ENCODE results near the gene CMIP. TPM values are rescaled to one million over a fixed set of nuclear protein-coding genes. Genes with fewer than 3 reads are reported as not detected.
A peak's percentile ranks its signal among the peaks of the same experiment; 100 is the strongest.

CMIP gene
- total RNA-seq, 5 donors from 2014 or later (not counting 1 experiment from before 2014, with no cell fraction given), result 39.8 to 55.9 (median 42.6) TPM

DNA sequence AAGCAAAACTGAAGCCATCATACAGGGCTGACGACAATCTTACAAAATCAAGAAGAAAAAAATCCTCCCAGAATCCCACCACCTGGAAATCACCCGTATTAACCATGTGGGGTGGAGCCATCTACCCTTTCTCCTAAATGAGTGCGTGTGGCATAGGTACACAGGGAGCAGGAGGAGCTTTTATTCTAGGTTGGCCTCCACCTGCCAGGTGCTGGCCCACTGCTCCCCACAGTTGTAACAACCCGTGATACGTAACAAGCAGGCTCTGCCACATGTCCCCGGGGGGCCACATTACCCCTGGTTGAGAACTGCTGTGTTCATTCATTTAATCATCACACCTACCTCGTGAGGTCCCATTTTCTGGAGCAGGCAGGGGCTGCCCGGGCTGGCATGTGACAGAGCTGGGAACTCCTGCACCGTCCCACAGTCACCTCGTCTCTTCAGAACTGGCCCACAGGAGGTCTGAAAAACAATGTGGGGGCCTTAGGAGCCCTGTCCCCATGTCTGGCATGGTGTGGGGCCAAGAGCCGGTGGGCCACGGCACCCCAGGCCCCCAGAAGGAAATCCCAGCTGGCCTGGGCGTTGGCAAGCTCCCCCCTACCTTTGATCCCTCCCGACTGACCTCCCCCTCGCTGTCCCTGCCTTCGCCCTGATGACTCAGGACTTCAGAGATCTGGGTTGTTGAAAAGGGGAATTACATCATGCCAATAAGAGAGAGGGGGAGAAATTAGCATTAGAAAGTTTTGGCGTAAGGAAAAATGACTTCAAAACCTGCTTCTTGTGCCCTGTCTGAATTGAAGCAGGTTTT lies 12.9 kb downstream of the CMIP start:
- H3K36me3 Mint-ChIP-seq, result peaks cover 27% of the 10 kb centered on the region
- Histone ChIP-seq H3K9me3 (no peaks in the 10 kb centered on the region), H3K27ac (ENCODE audit: low read length) (no peak overlapping the region), H3K27me3 (replicated peaks in 1 of 2; ENCODE audit: control insufficient read depth in 2 of 2, extremely low read depth in 1 of 2, insufficient read depth in 2 of 2, low read length in 1 of 2) (no peaks in the 10 kb centered on the region), H3K4me1 (ENCODE audit: control insufficient read depth in 1 of 2, extremely low read depth in 1 of 2, insufficient read depth in 2 of 2, low read length in 2 of 2) (peaks cover 3 to 31% of the 10 kb centered on the region in 2 experiments), H3K4me3 (ENCODE audit: control insufficient read depth in 1 of 2, extremely low read depth in 1 of 2, low read length in 1 of 2) (no peak overlapping the region), H3K36me3 (ENCODE audit: control insufficient read depth in 2 of 2, extremely low read depth in 1 of 2, insufficient read depth in 1 of 2, low read length in 1 of 2) (peaks cover 5 to 17% of the 10 kb centered on the region in 2 donors)
- H3K4me3 Mint-ChIP-seq, result no peak overlapping the region
- H3K27ac Mint-ChIP-seq, result peak overlapping the region in 1 of 2 donors; percentile 12
- no peaks in the 10 kb centered on the region for H3K9me3 Mint-ChIP-seq
- ChIA-PET POLR2A (no interaction called here), CTCF (no interaction called here)
- 82% methylated on average over 10 of the region's 17 CpGs for WGBS (ENCODE audit: insufficient coverage)
- H3K4me1 Mint-ChIP-seq, result peaks cover 66 to 71% (median 70%) of the 10 kb centered on the region in 3 donors
- DNase-seq (no peak), ATAC-seq (replicated peaks in 1 of 4) (no peak)
- no peaks in the 10 kb centered on the region for H3K27me3 Mint-ChIP-seq

DNA sequence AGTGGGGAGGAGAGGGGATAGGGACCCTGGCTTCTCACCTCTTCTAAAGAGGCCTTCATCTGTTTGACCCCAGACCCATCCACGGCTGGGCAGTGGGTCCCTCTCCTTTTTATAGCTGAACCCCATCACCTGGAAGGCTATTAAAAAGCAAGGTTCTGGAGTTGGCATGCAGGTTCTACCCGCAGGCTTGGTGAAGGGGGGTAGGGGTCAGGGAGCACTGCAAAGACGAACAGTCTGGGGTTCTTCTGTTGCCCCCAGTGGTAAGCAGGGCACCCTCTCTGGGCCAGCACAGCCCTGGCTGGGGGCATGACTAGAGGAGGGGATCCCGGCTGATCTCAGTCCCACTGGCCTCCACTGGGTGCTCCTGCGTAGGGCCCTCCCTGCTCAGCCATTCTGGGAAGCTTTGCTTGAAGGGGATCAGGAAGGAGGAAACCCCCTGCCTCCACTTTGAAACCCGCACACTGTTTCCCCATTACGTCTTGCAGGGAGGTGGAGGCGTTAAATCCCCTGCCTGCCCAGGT lies 13.6 kb downstream of the CMIP start:
- DNase-seq (no peak), ATAC-seq (replicated peaks in 1 of 4) (no peak)
- Histone ChIP-seq H3K4me3 (ENCODE audit: control insufficient read depth in 1 of 2, extremely low read depth in 1 of 2, low read length in 1 of 2) (no peak overlapping the region), H3K9me3 (no peaks in the 10 kb centered on the region), H3K4me1 (ENCODE audit: control insufficient read depth in 1 of 2, extremely low read depth in 1 of 2, insufficient read depth in 2 of 2, low read length in 2 of 2) (peaks cover 2 to 27% of the 10 kb centered on the region in 2 experiments), H3K27me3 (replicated peaks in 1 of 2; ENCODE audit: control insufficient read depth in 2 of 2, extremely low read depth in 1 of 2, insufficient read depth in 2 of 2, low read length in 1 of 2) (no peaks in the 10 kb centered on the region), H3K36me3 (ENCODE audit: control insufficient read depth in 2 of 2, extremely low read depth in 1 of 2, insufficient read depth in 1 of 2, low read length in 1 of 2) (peaks cover 5 to 19% of the 10 kb centered on the region in 2 donors), H3K27ac (ENCODE audit: low read length) (no peak overlapping the region)
- Mint-ChIP-seq H3K27me3 (no peaks in the 10 kb centered on the region), H3K9me3 (no peaks in the 10 kb centered on the region), H3K4me3 (no peak overlapping the region), H3K4me1 (peaks cover 62 to 69% (median 67%) of the 10 kb centered on the region in 3 donors), H3K27ac (no peak overlapping the region), H3K36me3 (peaks cover 27% of the 10 kb centered on the region)
- ChIA-PET POLR2A (no interaction called here), CTCF (no interaction called here)
- WGBS (ENCODE audit: insufficient coverage), result 88% methylated on average over 2 of the region's 8 CpGs

DNA sequence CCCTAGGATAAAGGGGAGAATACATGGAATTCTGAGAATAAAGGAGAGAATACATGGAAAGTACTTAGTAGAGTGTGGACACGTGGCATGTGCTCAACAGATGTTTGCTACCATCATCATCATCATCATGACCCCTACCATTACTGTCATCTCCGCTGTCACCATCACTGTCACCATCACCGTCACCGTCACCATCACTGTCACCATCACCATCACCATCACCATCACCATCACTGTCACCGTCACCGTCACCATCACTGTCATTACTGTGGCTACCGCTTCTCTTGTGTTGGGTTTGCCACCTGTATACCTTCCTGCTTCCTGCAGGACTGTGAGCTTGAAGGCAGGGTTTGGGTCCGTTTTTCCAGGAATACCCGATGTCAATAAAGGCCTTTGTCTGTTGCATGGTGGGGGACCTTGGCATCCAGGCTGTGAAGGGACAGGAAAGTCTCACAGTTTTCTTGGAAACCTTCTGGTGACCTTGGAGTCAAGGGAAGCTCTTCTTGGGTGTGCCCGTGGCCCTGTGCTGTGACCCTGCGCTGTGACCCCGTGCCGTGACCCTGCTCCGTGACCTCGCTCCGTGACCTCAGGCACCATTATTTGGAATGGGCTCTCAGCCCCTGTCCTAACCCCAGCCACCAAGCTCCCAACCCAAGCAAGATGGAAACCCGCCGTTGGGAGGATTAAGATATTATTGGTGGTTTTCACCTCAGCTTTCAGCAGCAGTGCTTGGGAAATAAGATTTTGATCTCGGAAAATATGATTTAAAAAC lies 14.4 kb downstream of the CMIP start:
- H3K27ac Mint-ChIP-seq, result no peak overlapping the region
- ATAC-seq (replicated peaks in 1 of 4), result no peak
- H3K4me3 Mint-ChIP-seq, result no peak overlapping the region
- H3K4me1 ChIP-seq (ENCODE audit: control insufficient read depth in 1 of 2, extremely low read depth in 1 of 2, insufficient read depth in 2 of 2, low read length in 2 of 2), result peaks cover 2 to 20% of the 10 kb centered on the region in 2 experiments
- H3K27ac ChIP-seq (ENCODE audit: low read length), result no peak overlapping the region
- peaks cover 64 to 70% (median 67%) of the 10 kb centered on the region in 3 donors for H3K4me1 Mint-ChIP-seq
- peaks cover 27% of the 10 kb centered on the region for H3K36me3 Mint-ChIP-seq
- 91% methylated on average over 6 of the region's 19 CpGs for WGBS (ENCODE audit: insufficient coverage)
- H3K9me3 Mint-ChIP-seq, result no peaks in the 10 kb centered on the region
- H3K27me3 Mint-ChIP-seq, result no peaks in the 10 kb centered on the region
- DNase-seq, result no peak
- no peaks in the 10 kb centered on the region for H3K27me3 ChIP-seq (replicated peaks in 1 of 2; ENCODE audit: control insufficient read depth in 2 of 2, extremely low read depth in 1 of 2, insufficient read depth in 2 of 2, low read length in 1 of 2)
- H3K36me3 ChIP-seq (ENCODE audit: control insufficient read depth in 2 of 2, extremely low read depth in 1 of 2, insufficient read depth in 1 of 2, low read length in 1 of 2), result peaks cover 5 to 21% of the 10 kb centered on the region in 2 donors
- ChIA-PET CTCF (interaction anchor here in 1 of 2 donors (0.5 kb wide), 1 partner anchor 151 kb away, joined by 4 read pairs; no protein-coding TSS in a partner anchor), POLR2A (interaction anchor here in 1 of 2 donors (0.7 kb wide), 1 partner anchor 272 kb away, joined by 3 read pairs; no protein-coding TSS in a partner anchor)
- no peaks in the 10 kb centered on the region for H3K9me3 ChIP-seq
- H3K4me3 ChIP-seq (ENCODE audit: control insufficient read depth in 1 of 2, extremely low read depth in 1 of 2, low read length in 1 of 2), result no peak overlapping the region

- H3K27me3 Mint-ChIP-seq, result no peaks in the 10 kb centered on the region
- no peak for ATAC-seq (replicated peaks in 1 of 4)
- WGBS (ENCODE audit: insufficient coverage), result no CpG with 5 or more reads among the region's 3 CpGs
- Histone ChIP-seq H3K4me3 (ENCODE audit: control insufficient read depth in 1 of 2, extremely low read depth in 1 of 2, low read length in 1 of 2) (no peak overlapping the region), H3K4me1 (ENCODE audit: control insufficient read depth in 1 of 2, extremely low read depth in 1 of 2, insufficient read depth in 2 of 2, low read length in 2 of 2) (peaks cover 2 to 20% of the 10 kb centered on the region in 2 experiments), H3K27ac (ENCODE audit: low read length) (no peak overlapping the region), H3K9me3 (no peaks in the 10 kb centered on the region), H3K27me3 (replicated peaks in 1 of 2; ENCODE audit: control insufficient read depth in 2 of 2, extremely low read depth in 1 of 2, insufficient read depth in 2 of 2, low read length in 1 of 2) (no peaks in the 10 kb centered on the region), H3K36me3 (ENCODE audit: control insufficient read depth in 2 of 2, extremely low read depth in 1 of 2, insufficient read depth in 1 of 2, low read length in 1 of 2) (peaks cover 5 to 21% of the 10 kb centered on the region in 2 donors)
- ChIA-PET POLR2A (no interaction called here), CTCF (no interaction called here)
- H3K27ac Mint-ChIP-seq, result peak overlapping the region in 1 of 2 donors; percentile 80
- DNase-seq, result no peak
- no peak overlapping the region for H3K4me3 Mint-ChIP-seq
- H3K36me3 Mint-ChIP-seq, result peaks cover 30% of the 10 kb centered on the region
- H3K4me1 Mint-ChIP-seq, result peaks cover 63 to 72% (median 67%) of the 10 kb centered on the region in 3 donors
- no peaks in the 10 kb centered on the region for H3K9me3 Mint-ChIP-seq
Observed at GRCh38 chr16:81460075-81460474, 15.5 kb downstream of the CMIP start.

GRCh38 chr16:81461243-81461642 lies 16.6 kb downstream of the CMIP start:
- DNase-seq, result no peak
- peaks cover 64 to 75% (median 68%) of the 10 kb centered on the region in 3 donors for H3K4me1 Mint-ChIP-seq
- no peaks in the 10 kb centered on the region for H3K9me3 ChIP-seq
- ChIA-PET POLR2A (interaction anchor here in 1 of 2 donors (0.5 kb wide), 1 partner anchor 290 kb away, joined by 3 read pairs; no protein-coding TSS in a partner anchor), CTCF (interaction anchor here in 1 of 2 donors (0.6 kb wide), 1 partner anchor 14 kb away, joined by 3 read pairs; no protein-coding TSS in a partner anchor)
- H3K4me1 ChIP-seq (ENCODE audit: control insufficient read depth in 1 of 2, extremely low read depth in 1 of 2, insufficient read depth in 2 of 2, low read length in 2 of 2), result peaks cover 4 to 31% of the 10 kb centered on the region in 2 experiments
- no peak overlapping the region for H3K4me3 ChIP-seq (ENCODE audit: control insufficient read depth in 1 of 2, extremely low read depth in 1 of 2, low read length in 1 of 2)
- no peaks in the 10 kb centered on the region for H3K27me3 ChIP-seq (replicated peaks in 1 of 2; ENCODE audit: control insufficient read depth in 2 of 2, extremely low read depth in 1 of 2, insufficient read depth in 2 of 2, low read length in 1 of 2)
- no peak for ATAC-seq (replicated peaks in 1 of 4)
- peaks cover 27% of the 10 kb centered on the region for H3K36me3 Mint-ChIP-seq
- H3K27ac Mint-ChIP-seq, result peak overlapping the region in 1 of 2 donors; percentile 80
- H3K4me3 Mint-ChIP-seq, result no peak overlapping the region
- WGBS (ENCODE audit: insufficient coverage), result 100% methylated on average over 2 of the region's 4 CpGs
- no peak overlapping the region for H3K27ac ChIP-seq (ENCODE audit: low read length)
- no peaks in the 10 kb centered on the region for H3K27me3 Mint-ChIP-seq
- peaks cover 5 to 18% of the 10 kb centered on the region in 2 donors for H3K36me3 ChIP-seq (ENCODE audit: control insufficient read depth in 2 of 2, extremely low read depth in 1 of 2, insufficient read depth in 1 of 2, low read length in 1 of 2)
- H3K9me3 Mint-ChIP-seq, result no peaks in the 10 kb centered on the region

- Mint-ChIP-seq H3K9me3 (no peaks in the 10 kb centered on the region), H3K4me1 (peaks cover 69 to 77% (median 71%) of the 10 kb centered on the region in 3 donors), H3K27ac (peak overlapping the region; percentile 18 to 56), H3K27me3 (no peaks in the 10 kb centered on the region), H3K4me3 (no peak overlapping the region), H3K36me3 (peaks cover 23% of the 10 kb centered on the region)
- CTCF ChIA-PET, result no interaction called here
- Histone ChIP-seq H3K4me3 (ENCODE audit: control insufficient read depth in 1 of 2, extremely low read depth in 1 of 2, low read length in 1 of 2) (no peak overlapping the region), H3K27ac (ENCODE audit: low read length) (no peak overlapping the region), H3K36me3 (ENCODE audit: control insufficient read depth in 2 of 2, extremely low read depth in 1 of 2, insufficient read depth in 1 of 2, low read length in 1 of 2) (peaks cover 5 to 13% of the 10 kb centered on the region in 2 donors), H3K27me3 (replicated peaks in 1 of 2; ENCODE audit: control insufficient read depth in 2 of 2, extremely low read depth in 1 of 2, insufficient read depth in 2 of 2, low read length in 1 of 2) (no peaks in the 10 kb centered on the region), H3K4me1 (ENCODE audit: control insufficient read depth in 1 of 2, extremely low read depth in 1 of 2, insufficient read depth in 2 of 2, low read length in 2 of 2) (peaks cover 8 to 35% of the 10 kb centered on the region in 2 experiments), H3K9me3 (no peaks in the 10 kb centered on the region)
- no peak for DNase-seq
- WGBS (ENCODE audit: insufficient coverage), result 100% methylated on average over 3 of the region's 4 CpGs
- POLR2A ChIA-PET, result interaction anchor here in 1 of 2 donors (0.9 kb wide), 1 partner anchor 10 kb away, joined by 3 read pairs; no protein-coding TSS in a partner anchor
- no peak for ATAC-seq (replicated peaks in 1 of 4)
Observed at GRCh38 chr16:81461766-81462165, 17.2 kb downstream of the CMIP start.

Data from T-cell (primary cell).